Glomerular visceral epithelial cell (primary cell): ENCODE results near the gene BTD.

Experiments
- DNase-seq: peaks from one replicate; pipeline ENCODE4 v3.0.0-alpha.2; 2016; ENCODE audit errors: extremely low spot score

BTD gene

GRCh38 chr3:15636028-15636709 lies 34.6 kb downstream of the BTD start:
- peak; percentile 85 for DNase-seq

DNA sequence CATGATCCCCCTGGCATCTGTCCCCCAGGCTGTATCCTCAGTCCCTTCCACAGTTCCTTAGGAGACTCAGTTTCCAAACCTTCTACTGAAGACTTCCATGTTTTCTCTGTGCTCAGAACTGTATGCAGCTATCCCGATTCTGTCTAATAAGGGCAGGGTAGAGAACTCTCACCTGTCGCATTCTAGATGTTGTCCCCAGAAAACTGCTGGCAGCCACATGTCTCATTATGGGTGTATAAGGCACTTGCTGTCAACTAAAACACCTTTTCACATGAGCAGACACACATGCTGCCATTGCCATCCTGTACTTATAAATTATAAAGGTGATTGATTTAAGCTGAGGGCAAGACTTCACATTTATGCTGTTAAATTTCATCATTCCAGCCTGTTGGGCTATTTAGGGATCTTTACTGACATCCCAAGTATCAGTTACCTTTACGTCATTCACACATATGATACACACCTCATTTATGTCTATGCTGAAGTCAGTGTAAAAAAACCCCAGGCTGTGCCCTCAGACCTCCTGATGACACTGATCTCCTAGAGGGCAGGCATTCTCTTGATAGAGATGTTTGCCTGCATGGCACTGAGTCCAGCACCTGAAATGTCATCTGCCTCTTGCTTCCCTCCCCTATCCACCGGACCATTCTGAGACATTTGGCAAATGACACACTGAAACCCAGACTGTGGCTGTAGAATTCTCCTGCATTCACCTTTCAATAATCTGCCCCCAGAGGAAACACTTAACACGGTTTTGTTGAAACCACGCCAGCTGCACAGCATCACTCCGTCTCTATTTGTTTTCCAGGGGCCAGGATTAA lies 35.8 kb downstream of the BTD start:
- no peak for DNase-seq

- no peak for DNase-seq
These were observed 36.8 kb downstream of the BTD start for GRCh38 chr3:15638193-15638890.

- no peak for DNase-seq
These were observed 37.3 kb downstream of the BTD start for GRCh38 chr3:15638891-15639262.

- no peak for DNase-seq
These were observed 43.7 kb downstream of the BTD start for GRCh38 chr3:15645246-15645645.

- peak; percentile 94 for DNase-seq
These were observed 44.4 kb downstream of the BTD start for GRCh38 chr3:15645740-15646501.

DNA sequence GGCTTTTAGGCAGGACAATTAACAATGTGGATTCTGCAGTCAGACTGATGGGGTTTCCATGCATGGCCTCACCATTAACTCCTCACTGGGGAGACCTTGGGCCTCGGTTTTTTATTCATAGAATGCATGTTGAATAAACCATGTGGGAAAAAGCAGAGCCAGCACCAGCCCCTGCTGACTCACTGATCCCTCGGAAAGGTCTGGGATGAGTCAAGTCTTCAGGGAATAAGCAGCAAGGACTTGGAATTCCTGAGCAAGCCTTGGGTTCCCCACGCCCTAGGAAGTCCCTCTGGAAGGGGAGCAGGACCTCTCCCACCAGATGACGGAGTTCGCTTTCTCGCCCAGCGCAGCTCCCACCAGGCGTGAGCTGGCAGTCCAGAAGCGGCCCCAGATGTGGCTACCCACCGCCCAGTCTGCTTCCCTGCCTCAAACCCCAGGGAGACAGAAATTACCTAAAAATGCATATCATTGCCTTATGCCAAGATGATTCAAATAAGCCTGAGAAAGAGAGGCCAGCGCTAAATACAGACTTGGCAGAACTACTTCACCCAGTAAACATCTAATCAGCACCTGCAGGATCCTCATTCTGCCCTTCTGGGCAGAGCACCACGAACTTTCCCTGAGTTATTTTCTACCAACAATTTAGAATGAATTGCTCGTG lies 45.4 kb downstream of the BTD start:
- DNase-seq: peak; percentile 98

- DNase-seq: peak; percentile 94
These were observed 46.1 kb downstream of the BTD start for GRCh38 chr3:15647611-15648167.

GRCh38 chr3:15649341-15649740 lies 47.8 kb downstream of the BTD start:
- DNase-seq: no peak

GRCh38 chr3:15649858-15650257 lies 48.3 kb downstream of the BTD start:
- no peak for DNase-seq

GRCh38 chr3:15651396-15651795 lies 49.9 kb downstream of the BTD start:
- DNase-seq: no peak

- DNase-seq: no peak
These were observed 51.8 kb downstream of the BTD start for GRCh38 chr3:15653321-15653720.

DNA sequence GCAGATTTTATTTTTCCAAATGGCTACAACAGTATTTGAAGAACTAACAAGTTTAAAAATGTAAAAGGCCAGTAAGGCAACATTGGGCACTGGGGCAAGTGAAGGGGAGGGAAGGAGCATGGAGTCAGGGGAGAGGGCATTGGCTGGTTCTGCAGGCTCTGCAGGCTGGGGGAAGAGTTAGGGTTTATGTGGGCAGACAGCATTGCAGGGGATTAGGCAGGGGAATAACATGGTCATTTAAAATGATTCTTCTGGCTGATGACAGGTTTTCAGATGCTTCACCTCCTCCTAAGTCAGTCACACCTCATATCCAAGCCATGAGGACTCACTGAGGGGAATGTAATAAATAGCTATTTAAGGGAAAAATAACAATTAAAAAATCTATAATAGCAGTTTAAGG lies 52.6 kb downstream of the BTD start:
- DNase-seq: no peak

DNA sequence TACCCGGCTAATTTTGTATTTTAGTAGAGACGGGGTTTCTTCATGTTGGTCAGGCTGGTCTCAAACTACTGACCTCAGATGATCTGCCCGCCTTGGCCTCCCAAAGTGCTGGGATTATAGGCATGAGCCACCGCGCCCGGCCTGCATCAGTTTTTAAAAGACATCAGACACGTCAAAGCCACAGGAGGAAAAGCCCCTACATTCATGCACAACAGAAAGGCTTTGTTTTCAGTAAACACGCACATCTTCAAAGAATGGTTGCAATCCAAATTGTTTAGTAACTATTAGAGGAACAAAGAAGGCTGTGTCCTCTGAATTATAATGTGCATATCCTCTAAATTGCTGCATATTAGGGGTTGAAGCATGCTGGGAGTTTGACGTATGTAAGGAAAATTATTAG lies 53.3 kb downstream of the BTD start:
- DNase-seq: no peak

DNA sequence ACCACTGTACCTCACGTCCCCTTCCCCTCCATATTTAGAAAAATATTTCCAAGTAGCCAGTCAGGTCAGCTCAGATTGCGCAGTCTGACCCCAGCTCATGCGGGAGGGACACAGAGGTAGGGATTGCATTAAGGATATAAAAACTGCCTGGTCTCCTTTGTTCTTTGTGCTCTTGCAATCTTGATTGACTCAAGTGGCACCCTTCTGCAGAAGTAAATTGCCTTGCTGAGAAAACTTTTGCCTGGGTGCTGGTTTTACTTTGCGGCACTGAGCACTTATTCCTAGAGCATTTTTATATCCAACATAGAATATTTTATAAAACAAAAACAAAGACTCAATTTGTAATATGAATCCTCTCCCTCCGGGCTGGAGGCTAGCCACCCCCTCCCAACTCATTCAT lies 54.8 kb downstream of the BTD start:
- DNase-seq: no peak

- DNase-seq: no peak
These were observed 55.5 kb downstream of the BTD start for GRCh38 chr3:15657016-15657415.

GRCh38 chr3:15659254-15659975 lies 57.9 kb downstream of the BTD start:
- peak; percentile 46 for DNase-seq

DNA sequence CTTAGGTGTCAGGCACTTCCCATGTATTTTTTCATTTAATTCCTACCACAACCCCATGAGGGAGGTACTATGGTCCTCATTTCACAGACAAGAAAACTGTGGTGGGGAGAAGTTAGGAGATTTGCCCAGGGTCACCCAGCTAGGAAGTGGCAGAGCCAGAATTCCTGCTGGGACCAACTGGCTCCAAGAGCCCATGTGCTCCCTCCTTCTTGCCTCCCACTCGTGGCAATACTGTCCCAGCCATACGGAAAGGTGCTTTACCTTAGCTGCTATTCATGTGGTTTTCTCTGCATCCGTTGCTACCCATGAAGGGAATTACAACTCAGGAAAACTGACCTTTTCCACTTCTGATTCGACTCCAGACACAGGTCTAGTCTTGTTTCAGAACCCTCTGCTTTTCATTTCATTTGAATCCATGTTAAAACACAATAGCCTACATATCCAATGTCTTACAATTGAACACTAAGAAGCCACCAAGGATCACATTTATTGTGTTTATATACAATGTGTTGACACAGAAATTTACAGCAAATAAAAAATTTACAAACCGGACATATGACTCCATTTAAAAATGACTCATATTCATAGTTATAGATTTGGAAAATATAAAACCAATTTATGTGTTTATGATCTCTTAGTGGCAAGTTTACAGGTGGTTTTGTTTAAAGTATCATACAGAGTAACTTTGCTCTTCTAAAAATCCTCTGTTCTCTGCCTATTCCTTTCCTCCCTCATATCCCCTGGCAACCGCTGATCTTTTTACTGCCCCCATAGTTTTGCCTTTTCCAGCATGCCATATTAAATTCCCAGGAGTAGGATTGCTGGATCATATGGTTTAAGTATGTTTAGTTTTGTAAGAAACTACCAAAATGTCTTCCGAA lies 58.8 kb downstream of the BTD start:
- no peak for DNase-seq

GRCh38 chr3:15664144-15664543 lies 62.6 kb downstream of the BTD start:
- no peak for DNase-seq
